Stimulated activated CD4-positive, alpha-beta T cell treated with anti-CD3 and anti-CD28 coated beads, TNF-alpha, amount 100 ng/mL, for 48 hours (primary cell): Measurements from ENCODE around the gene IFT43.
A peak's percentile ranks its signal among the peaks of the same experiment; 100 is the strongest.
"Not testable (repeated sequence)": the region's sequence is repeated elsewhere in the genome, so short reads cannot be mapped to it uniquely, and the experiment has no call there.

Experiments used
- DNase-seq, 3 donors: peaks; one replicate each; pipeline ENCODE4 v3.0.0-alpha.2; 2020; ENCODE audit warnings: low read depth in 3 of 3

The IFT43 gene

DNA sequence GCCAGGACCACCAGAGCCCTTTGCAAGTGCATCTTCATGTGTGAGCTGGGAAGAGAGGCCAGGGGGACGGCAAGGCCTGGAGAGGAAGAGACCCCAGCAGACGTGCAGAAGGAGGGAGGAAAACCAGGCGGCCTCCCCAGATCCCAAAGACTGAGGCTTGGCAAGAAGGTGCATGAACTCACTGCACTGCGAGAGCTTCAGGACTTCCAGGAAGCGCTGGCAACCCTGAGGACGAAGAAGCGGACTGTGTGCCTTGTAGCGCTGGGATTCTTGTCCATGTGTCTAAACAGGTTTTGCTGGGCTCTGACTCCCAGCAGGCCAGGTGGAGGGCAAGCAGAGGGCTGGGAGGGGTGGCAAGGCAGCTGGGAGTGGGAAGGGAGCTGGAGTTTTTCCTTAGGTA, 4.7 kb upstream of the IFT43 start:
- no peak for DNase-seq

GRCh38 chr14:75981426-75982265, 3.9 kb upstream of the IFT43 start, which contains the start of gene TGFB3:
TSS of gene TGFB3 (minus strand) at chr14:75981995. CDS start at chr14:75980893, 1,102 bp downstream.
- DNase-seq: peak in 2 of 3 donors; percentile 15 to 24

DNA sequence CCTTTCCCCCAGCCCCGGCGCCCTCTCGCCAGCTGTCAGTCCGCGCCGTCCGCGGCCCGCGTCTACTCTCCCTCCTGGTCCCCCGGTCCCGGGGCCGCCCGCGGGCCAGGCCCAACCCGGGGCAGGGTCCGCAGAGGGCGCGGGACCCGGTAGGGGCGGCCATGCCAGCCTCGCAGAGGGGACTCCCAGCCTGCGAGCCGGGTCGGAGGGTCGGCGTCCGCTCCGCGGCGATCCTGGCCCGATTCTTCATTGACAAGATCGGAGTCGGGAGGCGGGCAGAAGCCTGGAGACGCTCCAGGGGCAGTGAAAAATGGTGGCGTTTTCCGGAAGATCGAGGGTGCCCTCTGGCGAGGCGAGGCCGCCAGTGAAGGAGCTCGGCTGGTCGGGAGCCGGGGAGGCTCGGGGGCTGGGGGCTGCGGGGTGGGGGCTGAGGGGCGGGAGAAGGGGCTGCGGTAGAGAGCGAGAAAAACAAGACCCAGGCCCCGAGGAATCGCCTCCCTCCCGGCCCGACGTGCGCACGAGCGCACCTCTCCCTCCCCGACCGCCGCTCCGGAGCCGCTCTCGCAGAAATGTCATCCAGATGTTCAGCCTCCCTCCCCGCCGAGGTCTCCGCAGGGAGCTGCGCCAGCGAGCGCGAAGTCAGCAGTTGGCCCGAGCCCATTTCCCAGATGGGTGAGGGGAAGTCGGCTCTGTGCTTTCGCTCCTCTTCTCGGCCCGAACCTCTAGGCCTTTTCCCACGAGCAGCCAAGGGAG, 3.1 kb upstream of the IFT43 start:
- peak; percentile 48 to 68 (median 53) for DNase-seq

GRCh38 chr14:75983019-75983358, 2.6 kb upstream of the IFT43 start:
- DNase-seq: no peak

- no peak for DNase-seq
Measured at GRCh38 chr14:75984674-75985073, 889 bp upstream of the IFT43 start.

- no peak for DNase-seq
Measured at GRCh38 chr14:75986439-75986765, 839 bp downstream of the IFT43 start.

DNA sequence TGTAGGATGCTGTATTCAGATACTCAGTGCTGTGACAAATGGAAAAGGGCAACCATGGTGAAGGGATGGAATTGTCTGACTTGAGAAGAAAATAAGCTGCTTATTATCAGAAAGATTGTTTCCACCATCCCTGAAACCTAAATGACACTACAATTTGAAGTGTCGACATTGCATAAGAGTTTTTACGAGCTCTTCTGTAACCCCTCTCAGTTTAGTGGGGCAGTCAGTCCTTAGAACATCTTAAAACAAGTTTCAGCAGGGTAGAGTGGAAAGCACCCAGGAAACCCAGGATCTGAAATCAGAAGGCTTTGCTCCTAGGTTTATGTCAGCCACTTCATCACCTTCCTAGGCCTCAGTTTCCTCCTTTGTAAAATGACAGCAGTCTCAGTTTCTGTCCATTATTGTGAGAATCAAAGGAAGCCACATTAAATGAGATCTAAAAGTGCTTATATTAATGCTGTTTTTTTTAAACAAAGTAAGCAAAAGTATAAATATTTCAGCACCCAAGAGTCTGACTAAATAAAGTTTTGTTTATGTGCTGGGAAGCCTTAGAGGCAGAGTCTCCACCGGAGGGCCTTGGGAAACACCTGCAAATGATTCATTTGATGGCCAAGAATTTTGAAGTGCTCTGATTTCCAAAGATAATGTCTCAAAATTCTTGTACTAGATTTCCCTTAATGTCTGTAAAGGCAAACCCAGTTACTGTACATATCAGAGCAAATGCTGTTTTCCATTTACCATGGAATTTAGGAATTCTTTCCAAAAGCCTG, 1.8 kb downstream of the IFT43 start:
- no peak for DNase-seq

GRCh38 chr14:75989134-75989533, 3.6 kb downstream of the IFT43 start:
- no peak for DNase-seq

DNA sequence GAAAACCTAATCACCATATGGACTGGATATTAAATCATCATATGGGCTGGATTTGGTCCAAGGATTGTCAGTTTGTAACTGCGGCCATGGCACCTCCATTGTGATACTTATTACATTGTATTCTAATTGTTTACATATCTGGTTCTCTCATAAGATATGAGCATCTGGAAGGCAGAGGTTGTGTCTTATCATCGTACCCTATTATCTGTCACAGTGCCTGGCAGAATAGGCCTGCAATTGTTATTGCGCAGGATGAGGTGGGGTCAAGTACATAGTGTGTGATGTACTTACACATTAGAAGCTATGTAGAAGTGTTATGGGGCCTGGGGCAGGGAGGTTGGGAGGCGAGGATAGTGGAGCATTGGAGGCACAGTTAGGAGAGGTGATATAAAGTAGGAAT, 4.7 kb downstream of the IFT43 start:
- DNase-seq: no peak

GRCh38 chr14:75991753-75992152, 6.2 kb downstream of the IFT43 start:
- no peak for DNase-seq

DNA sequence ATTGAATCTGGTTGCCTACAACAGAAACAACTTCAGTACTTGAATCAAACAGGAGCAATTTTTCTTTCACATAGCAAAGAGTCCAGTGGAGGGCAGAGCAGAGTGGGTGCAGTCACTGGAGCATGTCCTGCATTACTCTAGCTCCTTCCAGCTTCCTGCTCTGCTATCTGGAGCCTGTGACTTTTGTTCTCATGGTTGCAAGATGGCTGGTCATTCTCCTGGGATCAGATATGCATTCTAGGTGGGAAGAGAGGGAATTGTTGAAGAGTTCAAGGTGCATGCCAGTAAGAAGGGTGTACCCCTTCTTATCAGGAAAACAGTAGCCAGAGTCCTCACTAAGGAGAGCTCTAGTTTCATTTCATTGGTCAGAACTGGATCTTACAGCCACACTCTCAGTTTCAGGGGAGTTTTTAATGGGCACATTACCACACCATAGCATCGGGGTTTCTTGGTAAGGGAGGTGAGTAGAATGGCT, 8.0 kb downstream of the IFT43 start:
- DNase-seq: no peak

- DNase-seq: no peak
Measured at GRCh38 chr14:75995372-75996041, 9.9 kb downstream of the IFT43 start.

- no peak for DNase-seq
Measured at GRCh38 chr14:75996488-75996887, 10.9 kb downstream of the IFT43 start.

GRCh38 chr14:75999511-76000190, 14.1 kb downstream of the IFT43 start:
- no peak for DNase-seq

DNA sequence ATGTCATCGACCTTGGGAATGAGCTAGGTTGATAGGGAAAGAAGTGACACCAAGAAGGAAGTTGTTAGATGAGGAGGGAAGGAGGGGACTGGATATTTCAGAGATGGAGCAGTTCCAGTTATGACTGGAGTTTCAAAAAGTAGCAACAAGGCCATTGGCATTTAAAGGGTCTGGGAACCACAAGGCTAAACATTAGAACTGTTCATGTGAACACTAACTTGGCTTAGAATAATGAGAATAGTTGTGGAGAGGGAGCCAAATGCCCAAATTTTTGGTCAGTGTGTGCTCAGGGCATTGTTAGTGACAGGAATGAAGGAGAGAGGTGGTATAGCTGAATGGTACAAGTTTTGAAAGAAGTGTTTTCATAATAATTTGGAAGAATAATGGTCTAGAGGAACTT, 16.8 kb downstream of the IFT43 start:
- DNase-seq: no peak

- DNase-seq: no peak
Measured at GRCh38 chr14:76006253-76006652, 20.7 kb downstream of the IFT43 start.

- no peak for DNase-seq
Measured at GRCh38 chr14:76007379-76007778, 21.8 kb downstream of the IFT43 start.

- no peak for DNase-seq
Measured at GRCh38 chr14:76007852-76008251, 22.3 kb downstream of the IFT43 start.

DNA sequence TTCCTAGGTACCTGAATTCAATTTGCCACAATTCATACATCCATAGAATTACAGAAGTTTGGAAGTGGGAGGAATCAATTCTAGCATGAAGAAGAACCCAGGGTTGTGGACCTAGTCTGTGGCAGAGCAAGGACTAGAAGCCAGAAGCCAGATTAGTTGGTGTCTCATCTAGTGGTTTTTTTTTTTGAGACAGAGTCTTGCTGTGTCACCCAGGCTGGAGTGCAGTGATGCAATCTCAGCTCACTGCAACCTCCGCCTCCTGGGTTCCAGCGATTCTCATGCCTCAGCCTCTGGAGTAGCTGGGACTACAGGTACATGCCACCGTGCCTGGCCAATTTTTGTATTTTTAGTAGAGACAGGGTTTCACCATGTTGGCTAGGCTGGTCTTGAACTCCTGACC, 24.1 kb downstream of the IFT43 start:
- not testable (repeated sequence) for DNase-seq

GRCh38 chr14:76011930-76012329, 26.4 kb downstream of the IFT43 start:
- no peak for DNase-seq

DNA sequence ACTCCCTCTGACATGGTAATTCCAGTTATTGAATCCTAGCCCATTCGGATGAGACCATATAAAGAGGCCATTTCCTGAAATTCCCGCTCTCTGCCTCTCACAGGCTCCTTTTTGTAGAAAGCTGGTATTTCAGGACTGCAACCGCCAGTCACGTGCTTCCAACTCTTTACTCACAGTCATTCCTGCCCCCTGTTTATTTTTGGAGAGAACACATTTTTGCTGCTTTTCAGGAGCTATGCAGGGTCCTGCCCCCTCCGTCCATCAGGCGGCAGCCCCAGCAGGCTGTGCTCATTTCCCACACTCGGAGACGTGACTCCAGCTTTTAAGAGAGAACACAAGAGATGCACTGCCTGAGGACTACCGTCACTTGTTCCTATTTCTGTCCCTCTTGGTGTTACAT, 26.8 kb downstream of the IFT43 start:
- no peak for DNase-seq
